Suppressor macrophage (primary cell): ENCODE data around the gene MLLT3.

Experiments used
- DNase-seq, 4 experiments: peaks; one replicate each; pipeline ENCODE4 v3.0.0-alpha.2; 2020 to 2022

MLLT3 gene

DNA sequence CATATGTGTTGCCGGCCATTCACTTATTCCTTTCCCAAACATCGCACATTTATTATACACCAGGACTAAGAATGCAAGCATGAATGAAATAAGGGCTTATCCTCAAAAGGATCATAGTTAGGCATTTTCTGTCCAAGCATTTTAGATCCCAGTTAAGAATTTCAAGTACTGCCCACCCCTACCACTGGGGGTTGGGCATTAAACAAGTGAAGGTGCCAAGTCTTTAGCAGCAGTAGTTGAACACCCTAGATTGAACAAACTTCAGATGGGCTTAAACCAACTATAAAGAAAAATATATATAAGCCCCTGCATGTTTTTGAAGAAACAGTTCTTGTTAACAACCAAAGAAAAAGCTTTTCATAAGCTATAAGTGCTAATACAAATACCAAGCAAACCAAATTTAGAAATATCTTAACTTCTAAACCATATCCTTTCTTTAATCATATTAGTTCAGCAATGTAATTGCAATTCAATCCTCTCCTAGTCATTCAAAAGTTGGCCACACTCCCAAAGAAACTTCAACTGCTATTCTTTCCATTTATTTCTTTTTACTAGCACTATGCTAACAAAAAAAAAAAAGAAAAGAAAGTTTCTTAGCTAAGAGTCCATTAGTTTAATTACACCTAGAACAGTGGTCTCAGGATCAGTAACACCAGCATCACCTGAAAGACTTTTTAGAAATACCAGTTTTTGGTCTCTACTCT, 149.8 kb downstream of the MLLT3 start:
- no peak for DNase-seq

- DNase-seq: no peak
These were observed 155.8 kb downstream of the MLLT3 start for GRCh38 chr9:20466328-20467008.

DNA sequence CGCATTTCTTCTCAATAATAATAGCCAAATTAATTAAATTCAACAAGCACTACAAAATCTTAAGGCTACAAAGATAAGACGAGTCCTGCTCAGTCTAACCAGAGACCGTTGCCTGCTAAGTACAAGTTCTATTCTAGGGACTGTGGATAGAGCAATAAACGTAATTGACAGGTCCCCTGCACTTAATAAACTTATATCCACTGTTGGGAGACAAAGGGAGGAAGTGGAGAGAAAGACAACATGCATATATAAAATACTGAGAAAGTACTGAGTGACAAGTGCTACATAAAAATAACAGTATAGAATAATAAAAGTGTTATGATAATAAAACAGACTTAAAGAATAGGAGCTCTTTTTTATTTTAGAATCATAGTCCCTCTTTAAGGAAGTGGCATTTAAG, 158.1 kb downstream of the MLLT3 start:
- no peak for DNase-seq

- DNase-seq: no peak
These were observed 158.5 kb downstream of the MLLT3 start for GRCh38 chr9:20463823-20464222.

DNA sequence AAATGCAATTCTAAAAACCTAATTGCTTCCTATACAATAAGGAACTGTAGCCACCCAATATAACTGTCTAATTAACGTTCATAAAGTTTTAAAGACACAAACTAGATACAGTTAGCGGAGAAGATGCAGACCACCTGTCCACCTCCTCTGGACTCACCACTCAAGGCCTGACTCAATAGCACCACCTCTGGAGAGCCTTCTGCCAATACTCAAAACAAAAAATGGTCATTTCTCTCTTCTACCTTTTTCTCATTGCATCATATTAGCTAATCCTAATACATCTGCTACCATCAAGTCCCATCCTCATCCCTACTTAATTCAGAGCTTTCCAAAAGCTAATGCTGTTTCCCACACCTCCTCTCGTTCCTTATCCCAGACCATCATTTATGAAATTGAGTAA, 159.9 kb downstream of the MLLT3 start:
- DNase-seq: no peak

DNA sequence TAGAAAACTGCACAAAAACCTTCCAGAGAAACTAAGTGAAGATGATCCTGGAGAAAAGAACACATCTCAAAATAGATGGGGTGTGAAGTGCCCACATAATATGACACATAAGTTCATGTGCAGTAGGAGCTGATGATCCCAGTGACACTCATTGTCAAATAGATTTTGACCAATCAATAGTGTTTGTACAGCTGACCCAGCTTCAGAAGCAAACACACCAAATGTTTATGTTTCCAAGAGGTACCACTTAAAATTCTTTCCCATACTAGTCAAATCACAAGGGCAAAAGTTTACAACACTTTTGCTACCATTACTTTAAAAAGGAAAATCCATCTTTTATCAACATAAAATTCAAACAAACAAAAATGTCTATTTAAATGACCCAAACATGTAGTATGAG, 175.0 kb downstream of the MLLT3 start:
- no peak for DNase-seq

GRCh38 chr9:20446248-20446647, 176.1 kb downstream of the MLLT3 start:
- DNase-seq: no peak

- no peak for DNase-seq
These were observed 179.6 kb downstream of the MLLT3 start for GRCh38 chr9:20442461-20443319.

GRCh38 chr9:20441711-20442423, 180.4 kb downstream of the MLLT3 start:
- DNase-seq: no peak

DNA sequence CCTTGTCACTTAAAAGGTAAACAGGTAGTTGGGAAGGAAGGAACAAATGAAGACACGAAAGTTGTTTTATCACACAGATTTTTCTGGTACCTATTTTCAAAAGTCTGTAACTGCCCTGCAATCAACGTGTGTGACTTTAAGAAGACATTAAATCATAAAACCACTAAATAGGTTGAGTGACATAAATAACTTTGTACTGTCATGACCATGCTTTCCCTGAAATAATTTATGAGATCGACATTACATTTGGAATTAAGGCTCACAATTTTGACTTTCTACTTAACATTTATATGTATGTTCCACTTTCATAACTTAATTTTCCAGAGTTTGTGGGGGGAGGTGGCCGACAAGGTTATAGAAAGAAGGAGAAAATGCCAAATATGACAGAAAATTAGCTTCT, 181.1 kb downstream of the MLLT3 start:
- DNase-seq: no peak

DNA sequence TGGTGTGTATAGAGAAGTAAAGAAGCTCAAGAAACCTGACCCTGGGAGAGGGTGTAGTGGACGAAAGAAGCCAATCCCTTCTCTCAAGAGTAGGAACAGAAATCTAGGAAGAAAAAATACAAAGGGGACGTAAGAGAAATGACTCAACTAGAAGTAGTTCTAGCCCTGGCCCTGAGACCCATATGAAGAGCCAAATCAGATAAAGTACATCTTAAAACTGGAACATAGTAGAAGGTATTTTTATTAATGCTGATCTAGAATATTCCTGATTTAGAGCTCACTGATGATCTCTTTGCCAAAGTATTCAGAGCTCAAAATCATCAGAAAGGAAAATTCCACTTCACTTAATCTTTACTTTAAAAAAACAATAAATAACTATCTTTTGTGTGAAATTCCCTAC, 184.8 kb downstream of the MLLT3 start:
- no peak for DNase-seq

GRCh38 chr9:20436476-20437195, 185.7 kb downstream of the MLLT3 start:
- no peak for DNase-seq

DNA sequence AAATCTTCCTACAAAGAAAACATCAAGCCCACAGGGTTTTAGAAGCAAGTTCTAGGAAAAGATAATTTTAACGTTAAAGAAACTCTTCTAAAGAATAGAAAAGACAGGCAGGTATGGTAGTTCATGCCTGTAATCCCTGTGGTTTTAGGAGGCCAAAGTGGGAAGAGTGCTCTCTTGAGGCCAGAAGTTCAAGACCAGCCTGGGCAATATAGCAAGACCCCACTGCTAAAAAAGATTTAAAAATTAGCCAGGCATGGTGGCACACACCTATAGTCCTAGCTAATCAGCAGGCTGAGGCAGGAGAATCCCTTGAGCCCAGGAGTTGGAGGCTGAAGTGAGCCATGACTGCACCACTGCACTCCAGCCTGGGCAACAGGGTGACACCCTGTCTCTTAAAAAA, 193.3 kb downstream of the MLLT3 start:
- DNase-seq: no peak

GRCh38 chr9:20427359-20427758, 194.9 kb downstream of the MLLT3 start:
- no peak for DNase-seq

GRCh38 chr9:20426019-20426418, 196.3 kb downstream of the MLLT3 start:
- DNase-seq: peak in 2 of 4 experiments; percentile 1 to 20

DNA sequence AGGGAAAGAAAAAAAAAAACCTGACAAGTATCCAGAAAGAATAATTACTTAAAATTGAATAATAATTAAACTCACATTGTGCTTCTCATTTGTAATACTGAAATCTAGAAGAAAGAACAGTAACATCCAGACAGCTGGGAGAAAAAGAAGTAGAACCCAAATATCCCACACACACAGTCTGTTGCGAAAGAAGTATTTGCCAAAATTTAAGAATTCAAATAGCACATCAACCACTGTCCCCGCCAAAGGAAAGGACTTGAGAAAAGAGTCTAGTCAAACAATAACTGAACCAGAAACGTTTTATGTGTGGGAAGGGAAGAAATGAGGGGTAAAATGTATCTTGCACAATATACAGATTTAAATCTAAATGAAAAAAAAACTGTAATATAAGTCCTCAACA, 202.8 kb downstream of the MLLT3 start:
- DNase-seq: no peak

DNA sequence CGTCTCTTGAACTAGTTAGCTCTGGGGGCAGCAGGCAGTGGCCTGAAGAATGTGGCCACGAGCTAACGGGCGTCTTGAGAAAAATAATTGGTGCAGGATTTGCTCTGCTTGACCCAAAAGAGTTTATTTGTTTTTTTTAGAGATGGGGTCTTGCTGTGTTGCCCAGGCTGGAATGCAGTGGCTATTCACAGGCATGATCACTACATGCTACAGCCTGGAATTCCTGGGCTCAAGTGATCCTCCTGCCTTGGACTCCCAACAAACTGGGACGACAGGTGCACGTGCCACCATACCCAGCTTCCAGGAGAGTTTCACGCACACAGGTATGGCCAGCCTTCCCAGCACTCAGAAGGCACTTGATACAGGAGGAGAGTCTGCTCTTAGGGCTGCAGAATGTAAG, 203.8 kb downstream of the MLLT3 start:
- no peak for DNase-seq

- no peak for DNase-seq
These were observed 204.8 kb downstream of the MLLT3 start for GRCh38 chr9:20417373-20418080.

DNA sequence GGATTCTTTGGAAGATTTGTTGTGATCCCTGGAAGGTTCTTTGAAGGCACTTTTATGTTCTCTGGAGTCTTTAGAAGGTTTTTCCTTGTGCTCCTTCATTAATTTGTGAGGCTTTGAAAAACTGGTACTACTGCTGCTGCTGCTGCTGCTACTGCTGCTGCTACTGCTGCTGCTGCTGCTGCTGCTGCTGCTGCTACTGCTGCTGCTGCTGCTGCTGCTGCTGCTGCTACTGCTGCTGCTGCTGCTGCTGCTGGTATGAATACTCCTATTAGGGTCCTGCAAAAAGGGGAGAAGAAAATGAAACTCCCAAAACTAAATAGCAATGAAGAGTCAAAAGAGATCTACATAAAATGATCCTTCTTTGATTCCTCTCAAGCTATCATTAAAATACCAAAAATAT, 208.1 kb downstream of the MLLT3 start:
- DNase-seq: no peak

- DNase-seq: no peak
These were observed 212.8 kb downstream of the MLLT3 start for GRCh38 chr9:20409321-20410092.

- DNase-seq: no peak
These were observed 213.8 kb downstream of the MLLT3 start for GRCh38 chr9:20408513-20408912.
